ENCODE measurements around the gene RALB. TPM values are rescaled to one million over a fixed set of nuclear protein-coding genes. Genes with fewer than 3 reads are reported as not detected.

RALB gene
- total RNA-seq, 2 donors from 2014 or later, result 37.1 to 45.8 TPM

- H3K36me3 Mint-ChIP-seq (ENCODE audit: low read depth), result peaks cover 41% of the 10 kb centered on the region
- H3K9me3 ChIP-seq (ENCODE audit: control insufficient read depth, low read length), result peaks cover 24% of the 10 kb centered on the region
- H3K4me1 Mint-ChIP-seq, result peaks cover 18% of the 10 kb centered on the region
- DNase-seq, result no peak
- H3K4me1 ChIP-seq (ENCODE audit: control insufficient read depth, insufficient read depth, low read length), result peaks cover 5% of the 10 kb centered on the region
- no peak overlapping the region for H3K4me3 ChIP-seq (ENCODE audit: low read length)
- WGBS, 2 experiments (ENCODE audit: insufficient coverage in 1 of 2, insufficient read length in 1 of 2), result 94 to 97% methylated on average over 5 to 14 of the region's 14 CpGs
- no peaks in the 10 kb centered on the region for H3K27me3 ChIP-seq (ENCODE audit: control insufficient read depth, insufficient read depth, low read length, poor library complexity, severe bottlenecking)
- no peak overlapping the region for H3K9ac ChIP-seq (ENCODE audit: extremely low read depth, low read length, poor library complexity, severe bottlenecking)
- H3K36me3 ChIP-seq (ENCODE audit: control insufficient read depth, insufficient read depth, low read length), result peaks cover 27% of the 10 kb centered on the region
- H3K27me3 Mint-ChIP-seq (ENCODE audit: insufficient read depth), result no peaks in the 10 kb centered on the region
- H3K27ac ChIP-seq (ENCODE audit: low read depth, low read length), result no peak overlapping the region
- no peak overlapping the region for H3K27ac Mint-ChIP-seq
- TF ChIP-seq CTCF (conservative IDR thresholded peaks at IDR 0.05), result no peak
- H3K4me3 Mint-ChIP-seq, result no peak overlapping the region
- H3K9me3 Mint-ChIP-seq, result peaks cover 22% of the 10 kb centered on the region
These were observed 27.1 kb downstream of the RALB start for GRCh38 chr2:120279708-120280107.

- 45 to 59% methylated on average over 4 of the region's 4 CpGs for WGBS, 2 experiments (ENCODE audit: insufficient coverage in 1 of 2, insufficient read length in 1 of 2)
- H3K4me1 Mint-ChIP-seq, result peaks cover 16% of the 10 kb centered on the region
These were observed 31.0 kb downstream of the RALB start for GRCh38 chr2:120283649-120284048.

GRCh38 chr2:120285056-120285455 lies 32.4 kb downstream of the RALB start:
- no peak for DNase-seq
- Histone ChIP-seq H3K27me3 (ENCODE audit: control insufficient read depth, insufficient read depth, low read length, poor library complexity, severe bottlenecking) (no peaks in the 10 kb centered on the region), H3K4me1 (ENCODE audit: control insufficient read depth, insufficient read depth, low read length) (no peaks in the 10 kb centered on the region), H3K27ac (ENCODE audit: low read depth, low read length) (no peak overlapping the region), H3K4me3 (ENCODE audit: low read length) (no peak overlapping the region), H3K36me3 (ENCODE audit: control insufficient read depth, insufficient read depth, low read length) (peaks cover 20% of the 10 kb centered on the region), H3K9ac (ENCODE audit: extremely low read depth, low read length, poor library complexity, severe bottlenecking) (no peak overlapping the region), H3K9me3 (ENCODE audit: control insufficient read depth, low read length) (peaks cover under 1% of the 10 kb centered on the region)
- Mint-ChIP-seq H3K4me3 (no peak overlapping the region), H3K4me1 (peaks cover 12% of the 10 kb centered on the region), H3K36me3 (ENCODE audit: low read depth) (peaks cover 36% of the 10 kb centered on the region), H3K27me3 (ENCODE audit: insufficient read depth) (no peaks in the 10 kb centered on the region), H3K9me3 (peaks cover 3% of the 10 kb centered on the region), H3K27ac (no peak overlapping the region)
- WGBS, 2 experiments (ENCODE audit: insufficient coverage in 1 of 2, insufficient read length in 1 of 2), result 90 to 94% methylated on average over 2 to 6 of the region's 6 CpGs
- TF ChIP-seq CTCF (conservative IDR thresholded peaks at IDR 0.05), result no peak

More at GRCh38 chr2:120283649-120284048, 31.0 kb downstream of the RALB start:
- peaks cover 6% of the 10 kb centered on the region for H3K9me3 ChIP-seq (ENCODE audit: control insufficient read depth, low read length)
- Mint-ChIP-seq H3K27me3 (ENCODE audit: insufficient read depth) (no peaks in the 10 kb centered on the region), H3K4me3 (no peak overlapping the region), H3K9me3 (peaks cover 7% of the 10 kb centered on the region), H3K27ac (no peak overlapping the region), H3K36me3 (ENCODE audit: low read depth) (peaks cover 42% of the 10 kb centered on the region)
- no peak overlapping the region for H3K27ac ChIP-seq (ENCODE audit: low read depth, low read length)
- peak; percentile 75 for TF ChIP-seq CTCF (conservative IDR thresholded peaks at IDR 0.05)
- H3K9ac ChIP-seq (ENCODE audit: extremely low read depth, low read length, poor library complexity, severe bottlenecking), result no peak overlapping the region
- no peaks in the 10 kb centered on the region for H3K27me3 ChIP-seq (ENCODE audit: control insufficient read depth, insufficient read depth, low read length, poor library complexity, severe bottlenecking)
- DNase-seq, result peak; percentile 65
- peaks cover 2% of the 10 kb centered on the region for H3K4me1 ChIP-seq (ENCODE audit: control insufficient read depth, insufficient read depth, low read length)
- no peak overlapping the region for H3K4me3 ChIP-seq (ENCODE audit: low read length)
- H3K36me3 ChIP-seq (ENCODE audit: control insufficient read depth, insufficient read depth, low read length), result peaks cover 25% of the 10 kb centered on the region
